Left cardiac atrium (tissue), 4 donors: ENCODE results near the gene SPRN. TPM values are rescaled to one million over a fixed set of nuclear protein-coding genes. Genes with fewer than 3 reads are reported as not detected.
"Not testable (repeated sequence)": the region's sequence is repeated elsewhere in the genome, so short reads cannot be mapped to it uniquely, and the experiment has no call there.

Experiments
- ATAC-seq, 2 donors: fragments of 200-7000 bp; cut with Tn5 transposase; one replicate each; pipeline ENCODE4 v1.9.1; 2020; ENCODE audit warnings: mild to moderate bottlenecking in 2 of 2, moderate library complexity in 2 of 2
- DNase-seq: peaks from one replicate; pipeline ENCODE4 v3.0.0-alpha.2; 2020
- intact Hi-C, 2 donors: fragments of 100-400 bp; cut with DNase I; formaldehyde crosslinking; loops; one replicate each; pipeline versions ENCODE4 v1.14.1 to v1.15.1; 2022 to 2023
- microRNA-seq, 2 donors: library from miRNA; unstranded; fragments of <30 nt; microRNA quantifications; one replicate each; pipeline ENCODE4 v1.2.0, GENCODE V29; 2020
- total RNA-seq, 2 donors: library from RNA; stranded (reverse); fragmentation: NEBNext Ultra II Directional; extraction: Animal tissue kit (Norgen Biotek cat#: 25700); gene quantifications; one replicate each; pipeline ENCODE4 v1.2.1, GENCODE V29; 2021
- donor health status: DM: no; HTN: yes; CAD: no.
- donor health status: DM: no; HTN: yes; CAD: no; lungs with severe emphysema.
- donor health status: DM: yes; HTN: yes; CAD: no.
- donor health status: Dilated cardiomyopathy.

SPRN gene
- total RNA-seq, 2 donors from 2014 or later: not detected

- DNase-seq (no peak), ATAC-seq (peak; percentile 1 to 2)
- intact Hi-C loops: no loop called here
Observed at GRCh38 chr10:133377818-133378250, 46.6 kb downstream of the SPRN start.

GRCh38 chr10:133377025-133377817 lies 47.2 kb downstream of the SPRN start:
- DNase-seq: no peak
- intact Hi-C loops: no loop called here
- no peak for ATAC-seq

GRCh38 chr10:133376183-133376582 lies 48.2 kb downstream of the SPRN start:
- ATAC-seq, DNase-seq, intact Hi-C loops: not testable (repeated sequence)

- no peak for DNase-seq
- no peak for ATAC-seq
- intact Hi-C loops: no loop called here
Observed at GRCh38 chr10:133375357-133376115, 48.9 kb downstream of the SPRN start.

- peak; percentile 98 for ATAC-seq
- intact Hi-C loops: no loop called here
- peak; percentile 97 for DNase-seq
Observed at GRCh38 chr10:133373174-133374090, 51.0 kb downstream of the SPRN start, which contains the start of gene ECHS1. Gene ECHS1, minus strand, starts transcription at chr10:133373354. Its CDS starts 21 bp downstream, at chr10:133373333.

GRCh38 chr10:133372507-133372906 lies 51.9 kb downstream of the SPRN start:
- intact Hi-C loops: no loop called here
- no peak for DNase-seq
- ATAC-seq: peak; percentile 2 to 7

Small RNA genes within 50 kb of the gene (microRNA-seq; reads per million reads assigned to microRNA genes)
- gene MIR3944: 0 to 0.40 reads per million in 2 donors

Other genes starting within 250 kb of the SPRN start
- not detected for gene UTF1, start 194.4 kb downstream of the SPRN start, total RNA-seq
- gene VENTX, start 186.8 kb downstream of the SPRN start, total RNA-seq: 1 to 10 TPM; 1.3 TPM
- gene ADAM8, start 147.8 kb downstream of the SPRN start, total RNA-seq: 1 to 10 TPM; 2.3 to 3.8 TPM
- 10 to 100 TPM; 33.6 to 36.6 TPM for gene TUBGCP2, start 115.8 kb downstream of the SPRN start, total RNA-seq
- 10 to 100 TPM; 34.3 to 44.6 TPM for gene ZNF511, start 115.7 kb downstream of the SPRN start, total RNA-seq
- gene CALY, start 87.7 kb downstream of the SPRN start, total RNA-seq: not detected
- gene PRAP1, start 77.3 kb downstream of the SPRN start, total RNA-seq: not detected
- gene FUOM, start 66.6 kb downstream of the SPRN start, total RNA-seq: 10 to 100 TPM; 16.2 to 19.8 TPM
- gene ECHS1, start 51.3 kb downstream of the SPRN start, total RNA-seq: 100 to 1,000 TPM; 106 to 135 TPM
- 1 to 10 TPM; 2.9 TPM for gene PAOX, start 45.4 kb downstream of the SPRN start, total RNA-seq
- 10 to 100 TPM; 18.8 to 23.2 TPM for gene MTG1, start 30.5 kb downstream of the SPRN start, total RNA-seq
- under 1 TPM; 0.27 to 0.94 TPM for gene SCART1, start 29.3 kb upstream of the SPRN start, total RNA-seq
- gene CYP2E1, start 102.7 kb upstream of the SPRN start, total RNA-seq: 1 to 10 TPM; 1.3 TPM
- gene SYCE1, start 141.0 kb upstream of the SPRN start, total RNA-seq: under 1 TPM; 0.62 to 0.84 TPM
- gene FRG2B, start 202.2 kb upstream of the SPRN start, total RNA-seq: not detected